GM12865 (cell line): ENCODE data around the gene CCT7.

ENCODE experiments used
- DNase-seq: peaks from one replicate; pipeline ENCODE4 v3.0.0; 2010; ENCODE audit warnings: low read depth
- H3K4me3 ChIP-seq: 2 replicates; pipeline ENCODE4 v1.5.1; 2011; ENCODE audit warnings: mild to moderate bottlenecking, low read depth, low read length, control low read depth
- CTCF ChIP-seq: IDR thresholded peaks from 2 replicates; pipeline ENCODE4 v1.5.1; 2011; ENCODE audit warnings: low read length, control low read depth, low read depth, inconsistent platforms; ENCODE audit not compliant: insufficient read depth; ENCODE audit errors: missing control alignments

Gene CCT7

GRCh38 chr2:73225513-73226360, 8.4 kb upstream of the CCT7 start:
- no peak overlapping the region for H3K4me3 ChIP-seq
- no peak for TF ChIP-seq CTCF
- DNase-seq = no peak

DNA sequence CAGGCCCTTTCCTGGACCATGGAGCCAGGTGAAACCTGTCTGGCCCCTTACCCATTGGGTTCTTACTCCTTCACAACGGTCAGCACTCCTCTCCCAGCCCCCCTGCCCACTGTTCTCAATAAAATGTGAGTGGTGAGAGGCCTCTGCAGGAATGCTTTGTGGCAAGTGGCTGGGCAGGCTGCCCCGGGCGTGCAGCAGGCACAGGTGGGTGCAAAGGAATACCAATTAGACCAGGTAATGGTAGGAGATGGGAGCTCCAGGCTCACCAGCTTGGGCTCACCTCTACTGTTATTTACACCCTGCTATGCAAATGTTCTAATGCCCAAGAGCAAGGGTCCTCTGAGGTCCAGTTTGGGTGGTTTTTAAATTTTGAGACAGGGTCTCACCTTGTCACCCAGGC, 7.0 kb upstream of the CCT7 start:
- TF ChIP-seq CTCF = no peak
- no peak overlapping the region for H3K4me3 ChIP-seq
- no peak for DNase-seq

DNA sequence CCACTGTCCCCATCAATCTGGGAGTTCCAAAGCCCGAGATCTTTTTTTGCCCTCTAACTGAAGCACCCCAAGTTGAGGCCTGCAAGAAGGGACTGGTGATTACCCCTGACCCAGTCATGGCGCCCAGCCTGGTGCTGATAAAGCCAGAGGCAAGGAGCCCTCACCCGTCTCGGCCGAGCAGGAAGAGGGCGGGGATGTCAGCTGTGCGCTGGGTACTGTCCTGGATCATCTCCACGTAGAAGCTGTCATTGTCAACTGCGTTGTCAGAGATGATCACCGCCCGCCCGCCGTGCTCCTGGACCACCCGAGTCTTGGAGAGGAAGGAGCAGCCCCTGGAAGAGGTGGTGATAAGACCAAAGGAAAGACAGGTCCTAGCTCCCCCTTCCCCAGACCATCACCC, 5.5 kb upstream of the CCT7 start:
- H3K4me3 ChIP-seq = no peak overlapping the region
- no peak for TF ChIP-seq CTCF
- no peak for DNase-seq

DNA sequence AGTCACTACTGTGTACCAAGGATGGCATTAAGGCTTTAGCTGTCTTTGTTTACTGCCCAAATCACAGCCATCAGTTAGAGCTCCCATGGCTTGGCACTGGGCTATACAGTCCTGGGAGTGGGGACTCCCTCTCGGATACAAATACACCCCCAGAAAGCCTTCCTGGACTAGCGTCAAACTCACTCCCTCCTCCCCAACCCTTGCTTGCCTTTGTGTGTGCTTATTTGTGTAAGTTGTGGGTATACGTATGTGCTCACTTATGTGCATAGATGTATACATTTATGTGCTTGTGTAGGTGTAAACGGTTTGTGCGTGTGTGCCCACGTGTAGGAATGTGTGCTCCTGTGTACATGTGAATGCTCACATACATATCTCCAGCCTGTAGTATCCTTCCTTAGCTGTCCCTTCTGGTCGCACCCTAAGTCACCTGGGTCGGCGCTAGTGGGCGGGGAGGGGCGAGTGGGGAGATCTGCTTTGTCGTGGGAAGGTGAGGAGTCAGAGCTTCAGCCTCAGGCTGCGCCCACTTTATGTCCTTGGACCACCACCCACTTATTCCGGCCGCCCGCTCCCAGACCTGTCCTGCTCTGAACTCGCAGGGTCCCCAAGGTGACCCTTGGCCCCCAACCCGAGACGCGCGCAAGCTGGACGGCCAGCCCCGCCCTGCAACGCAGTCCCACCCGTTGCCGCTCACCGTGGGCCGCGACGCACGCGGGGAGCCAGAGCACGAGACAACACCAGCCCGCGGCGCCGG, 1.5 kb upstream of the CCT7 start:
- no peak for TF ChIP-seq CTCF
- peak; percentile 55 for DNase-seq
- H3K4me3 ChIP-seq = peak overlapping the region; percentile 72

DNA sequence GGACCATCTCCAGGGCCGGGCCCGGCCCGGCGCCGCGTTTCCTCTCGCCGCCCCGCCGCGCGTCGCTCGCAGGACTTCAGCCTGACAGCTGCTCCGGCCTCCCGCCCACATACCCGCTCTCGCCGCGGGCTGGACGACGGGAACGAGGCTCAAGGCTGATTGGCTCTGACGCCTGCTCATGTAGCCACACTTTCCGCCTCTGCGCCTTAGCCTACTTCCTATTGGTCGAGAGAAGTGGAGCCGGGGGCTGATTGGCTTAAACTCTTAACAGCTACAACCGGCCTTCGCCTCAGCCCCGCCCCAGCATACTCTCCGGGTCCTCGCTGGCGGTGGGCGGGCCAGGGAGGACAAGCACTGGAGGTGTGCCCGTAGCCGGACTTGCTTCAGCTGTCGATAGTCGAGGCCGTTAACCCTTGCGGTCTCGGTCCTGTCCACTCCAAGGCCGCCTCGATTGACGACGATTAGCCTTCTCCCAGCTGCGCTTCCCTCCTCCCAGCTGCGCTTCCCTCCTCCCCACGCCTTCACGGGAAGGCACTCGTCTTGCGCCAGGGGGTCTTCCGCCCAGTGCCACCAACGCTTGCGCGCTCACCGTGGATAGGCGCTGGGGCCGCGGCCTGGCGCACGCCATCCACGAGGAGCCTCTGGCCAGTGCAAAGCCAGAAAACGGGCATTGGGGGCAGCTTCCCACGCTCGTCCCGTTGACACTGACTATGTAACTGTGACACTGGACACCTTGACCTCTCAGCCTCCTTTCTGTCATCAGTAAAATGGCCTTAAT, 765 bp upstream of the CCT7 start, which contains the start of gene PRADC1:
PRADC1 (minus strand) TSS at position 86 of the 778 bp plus-strand sequence; CDS start at position 7, 79 bp downstream.
- H3K4me3 ChIP-seq = peak within 1 kb of the TSS; percentile 84
- DNase-seq = peak; percentile 99
- TF ChIP-seq CTCF = no peak

DNA sequence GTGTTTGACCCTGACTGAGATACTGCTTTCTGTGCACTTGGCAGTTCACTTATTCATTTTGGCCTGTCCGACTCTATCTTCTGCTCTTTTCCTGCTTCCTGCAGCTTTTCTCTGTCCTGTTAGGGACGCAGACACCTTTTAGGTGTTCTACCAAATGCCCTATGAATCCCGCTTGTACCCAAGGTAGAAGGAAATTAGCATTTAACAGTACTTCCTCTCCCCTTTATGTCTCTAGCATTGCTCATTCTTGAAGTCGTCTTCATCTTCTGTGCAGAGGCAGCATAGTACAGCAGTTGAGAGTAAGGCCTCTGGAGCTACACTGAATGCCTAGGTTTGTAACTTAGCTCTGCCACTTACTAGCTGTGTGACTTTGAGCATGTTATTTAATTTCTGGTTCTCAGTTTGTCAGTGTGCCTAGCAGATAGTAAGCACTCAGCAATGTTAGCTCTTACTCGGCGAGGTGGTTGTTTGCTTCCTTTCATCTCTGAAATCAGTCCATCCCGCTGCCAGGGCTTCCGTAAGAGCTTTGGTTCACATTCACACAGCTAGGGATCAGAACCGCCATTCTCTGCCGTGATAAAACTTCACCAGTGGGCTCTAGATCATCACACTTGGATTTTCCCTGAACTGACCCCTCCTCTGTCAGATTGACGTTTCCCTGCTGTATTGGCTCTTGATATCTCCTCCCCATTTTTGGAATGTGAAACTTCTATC, 1.4 kb downstream of the CCT7 start:
- no peak for DNase-seq
- no peak for TF ChIP-seq CTCF

More for the DNA sequence above, 1.4 kb downstream of the CCT7 start:
- H3K4me3 ChIP-seq = peak overlapping the region; percentile 84
